SW480 (cell line): ENCODE measurements around the gene ENG.
"Not testable (repeated sequence)": the region's sequence is repeated elsewhere in the genome, so short reads cannot be mapped to it uniquely, and the experiment has no call there.

Source experiments
- DNase-seq: peaks from one replicate; pipeline ENCODE4 v3.0.0-alpha.2; 2016; ENCODE audit warnings: low spot score

The ENG gene

GRCh38 chr9:127844821-127845359 is 9.6 kb downstream of the ENG start:
- DNase-seq: no peak

- no peak for DNase-seq
These were observed 13.2 kb downstream of the ENG start for GRCh38 chr9:127841087-127841835.

GRCh38 chr9:127838375-127839078 is 15.9 kb downstream of the ENG start:
- DNase-seq: peak; percentile 25

GRCh38 chr9:127837346-127837745 is 17.1 kb downstream of the ENG start:
- DNase-seq: no peak

- DNase-seq: not testable (repeated sequence)
These were observed 17.9 kb downstream of the ENG start for GRCh38 chr9:127836561-127836960.

GRCh38 chr9:127835991-127836516 is 18.4 kb downstream of the ENG start:
- DNase-seq: no peak

GRCh38 chr9:127833555-127833954 is 20.9 kb downstream of the ENG start:
- DNase-seq: no peak

- no peak for DNase-seq
These were observed 22.2 kb downstream of the ENG start for GRCh38 chr9:127832248-127832647.

GRCh38 chr9:127829205-127829906 is 25.1 kb downstream of the ENG start:
- no peak for DNase-seq

GRCh38 chr9:127828262-127829031 is 26.0 kb downstream of the ENG start:
- peak; percentile 78 for DNase-seq

- DNase-seq: no peak
These were observed 28.1 kb downstream of the ENG start for GRCh38 chr9:127826253-127826913.

GRCh38 chr9:127825319-127826051 is 29.0 kb downstream of the ENG start:
- peak; percentile 15 for DNase-seq

GRCh38 chr9:127822108-127822507 is 32.4 kb downstream of the ENG start:
- no peak for DNase-seq

- no peak for DNase-seq
These were observed 35.9 kb downstream of the ENG start for GRCh38 chr9:127818574-127818973.

- no peak for DNase-seq
These were observed 36.5 kb downstream of the ENG start for GRCh38 chr9:127817881-127818434.

GRCh38 chr9:127816728-127817127 is 37.7 kb downstream of the ENG start:
- DNase-seq: no peak

- no peak for DNase-seq
These were observed 38.1 kb downstream of the ENG start for GRCh38 chr9:127816362-127816725.

- no peak for DNase-seq
These were observed 38.7 kb downstream of the ENG start for GRCh38 chr9:127815512-127816361.
